Sigmoid colon (tissue), 4 donors: ENCODE results near the gene LEMD2.

ENCODE experiments used
- EP300 ChIP-seq, 4 donors: sonication (generic); formaldehyde crosslinking; IDR thresholded peaks; one replicate each; pipeline ENCODE4 v1.6.1; 2017; ENCODE audit warnings: antibody characterized with exemption in 4 of 4
- POLR2A ChIP-seq, 2 donors: fragments of 450-650 bp; IDR thresholded peaks; one replicate each; pipeline ENCODE4 v1.6.1; 2016; ENCODE audit warnings: antibody characterized with exemption in 2 of 2, mild to moderate bottlenecking in 2 of 2, moderate library complexity in 2 of 2
- POLR2AphosphoS5 ChIP-seq, 4 donors: sonication (generic); formaldehyde crosslinking; IDR thresholded peaks; one replicate each; pipeline ENCODE4 v1.6.1; 2017; ENCODE audit warnings: antibody characterized with exemption in 4 of 4
- TF ChIP-seq, protein P1 (sequence below), 4 experiments: fragments of 450-650 bp in 3 of 4; fragments of 200-600 bp in 1 of 4; IDR thresholded peaks; one replicate each; pipeline ENCODE4 v1.5.1; 2016 to 2019; ENCODE audit warnings: antibody characterized with exemption in 4 of 4, mild to moderate bottlenecking in 3 of 4, moderate library complexity in 2 of 4

GRCh38 chr6:33726696-33727095 is 62.2 kb downstream of the LEMD2 start:
- TF ChIP-seq, protein P1, sequence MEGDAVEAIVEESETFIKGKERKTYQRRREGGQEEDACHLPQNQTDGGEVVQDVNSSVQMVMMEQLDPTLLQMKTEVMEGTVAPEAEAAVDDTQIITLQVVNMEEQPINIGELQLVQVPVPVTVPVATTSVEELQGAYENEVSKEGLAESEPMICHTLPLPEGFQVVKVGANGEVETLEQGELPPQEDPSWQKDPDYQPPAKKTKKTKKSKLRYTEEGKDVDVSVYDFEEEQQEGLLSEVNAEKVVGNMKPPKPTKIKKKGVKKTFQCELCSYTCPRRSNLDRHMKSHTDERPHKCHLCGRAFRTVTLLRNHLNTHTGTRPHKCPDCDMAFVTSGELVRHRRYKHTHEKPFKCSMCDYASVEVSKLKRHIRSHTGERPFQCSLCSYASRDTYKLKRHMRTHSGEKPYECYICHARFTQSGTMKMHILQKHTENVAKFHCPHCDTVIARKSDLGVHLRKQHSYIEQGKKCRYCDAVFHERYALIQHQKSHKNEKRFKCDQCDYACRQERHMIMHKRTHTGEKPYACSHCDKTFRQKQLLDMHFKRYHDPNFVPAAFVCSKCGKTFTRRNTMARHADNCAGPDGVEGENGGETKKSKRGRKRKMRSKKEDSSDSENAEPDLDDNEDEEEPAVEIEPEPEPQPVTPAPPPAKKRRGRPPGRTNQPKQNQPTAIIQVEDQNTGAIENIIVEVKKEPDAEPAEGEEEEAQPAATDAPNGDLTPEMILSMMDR (IDR thresholded peaks at IDR 0.05) = no peak
- TF ChIP-seq EP300 (IDR thresholded peaks at IDR 0.05) = no peak
- TF ChIP-seq POLR2AphosphoS5 (IDR thresholded peaks at IDR 0.05) = no peak
- TF ChIP-seq POLR2A (IDR thresholded peaks at IDR 0.05) = no peak
